HG02678 (cell line): Measurements from ENCODE around the gene TNNT2.

ENCODE experiments used
- ATAC-seq: cut with Tn5 transposase; IDR thresholded peaks from one replicate; pipeline ENCODE4 v1.9.1; 2021; ENCODE audit warnings: mild to moderate bottlenecking, moderate library complexity; ENCODE audit not compliant: unreplicated experiment

The TNNT2 gene

DNA sequence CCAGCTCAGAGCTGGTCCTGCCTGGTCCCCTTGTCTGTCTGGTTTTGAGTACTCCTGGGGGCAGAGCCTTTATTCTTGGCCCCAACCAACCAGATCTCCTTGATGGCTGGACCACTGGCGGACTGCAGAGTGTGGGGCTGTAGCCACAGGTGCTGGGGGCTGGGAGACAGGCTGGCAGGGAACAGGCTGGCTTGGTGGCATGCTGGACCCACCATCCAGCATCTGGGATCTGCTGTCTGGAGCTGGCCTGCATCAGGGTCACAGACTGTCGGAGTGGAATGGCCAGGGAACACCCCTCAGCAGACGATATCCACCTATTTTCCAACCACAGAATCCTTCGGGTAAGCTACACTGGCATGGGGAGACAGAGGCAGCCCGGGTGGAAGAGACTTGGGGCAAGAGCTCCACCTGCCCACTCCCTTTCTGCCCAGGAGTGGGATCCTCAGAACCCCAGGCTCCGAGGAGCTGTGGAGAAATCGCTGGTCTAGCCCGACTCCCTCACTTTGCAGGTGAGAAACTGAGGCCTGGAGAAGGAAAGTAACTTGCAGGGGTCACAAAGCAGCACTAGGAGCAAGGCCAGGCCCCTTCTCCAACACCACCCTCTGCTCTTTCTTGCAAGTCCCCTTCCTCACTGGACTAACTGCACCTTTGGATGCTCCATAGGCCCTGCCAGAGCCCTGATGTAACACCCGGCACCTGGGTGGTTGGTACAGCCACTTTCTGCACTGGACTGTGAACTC, 40.6 kb downstream of the TNNT2 start:
- no peak for ATAC-seq

DNA sequence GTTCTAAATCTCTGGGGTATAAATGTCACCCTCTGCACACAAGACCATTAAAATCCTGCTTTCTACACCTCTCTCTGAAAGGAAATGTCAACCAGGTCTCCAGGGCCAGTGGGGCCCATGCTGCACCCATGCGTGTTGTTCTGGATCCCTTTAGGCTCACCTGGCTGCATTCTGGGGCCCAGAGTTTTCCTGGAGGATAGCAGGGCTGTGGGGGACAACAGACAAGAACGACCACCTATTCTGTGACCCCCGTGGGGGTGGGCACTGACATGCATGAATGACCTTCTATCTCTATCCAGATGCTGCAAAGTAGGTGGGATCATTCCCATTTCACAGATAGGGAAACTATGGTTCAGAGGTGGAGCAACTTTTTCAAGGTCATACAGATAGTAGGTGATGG, 41.6 kb downstream of the TNNT2 start:
- ATAC-seq, result no peak

DNA sequence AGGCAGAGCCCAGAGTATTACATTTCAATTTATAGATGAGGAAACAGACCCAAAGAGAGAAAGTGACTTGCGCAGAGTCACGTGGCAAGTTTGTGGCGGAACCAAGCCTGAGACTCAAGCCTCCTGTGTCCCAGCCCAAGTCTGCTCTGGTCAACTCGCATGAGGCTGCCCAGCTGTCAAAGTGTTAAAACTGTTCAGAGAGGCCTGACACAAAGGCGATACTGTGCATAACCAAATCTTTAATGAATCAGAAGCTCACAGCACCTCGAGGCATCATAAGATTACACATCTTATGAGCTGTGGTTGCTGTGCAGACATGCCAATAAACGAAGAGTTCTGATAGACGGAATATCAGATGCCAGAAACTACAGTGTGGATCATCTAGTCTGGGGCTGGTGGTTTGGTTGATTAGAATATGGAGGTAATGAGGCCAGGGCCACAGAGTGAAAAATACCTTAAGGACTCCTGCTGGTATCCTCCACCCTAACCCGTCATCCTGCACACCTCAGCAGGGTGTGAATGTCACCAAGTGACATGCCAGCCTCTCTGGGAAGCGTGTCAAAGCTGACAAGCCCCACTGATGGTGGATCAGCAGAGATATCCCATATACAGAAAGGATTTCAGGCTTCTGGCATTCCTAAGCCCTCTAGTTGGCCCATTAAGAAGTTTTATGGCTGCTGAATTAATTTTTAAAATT, 42.2 kb downstream of the TNNT2 start:
- ATAC-seq, result no peak

DNA sequence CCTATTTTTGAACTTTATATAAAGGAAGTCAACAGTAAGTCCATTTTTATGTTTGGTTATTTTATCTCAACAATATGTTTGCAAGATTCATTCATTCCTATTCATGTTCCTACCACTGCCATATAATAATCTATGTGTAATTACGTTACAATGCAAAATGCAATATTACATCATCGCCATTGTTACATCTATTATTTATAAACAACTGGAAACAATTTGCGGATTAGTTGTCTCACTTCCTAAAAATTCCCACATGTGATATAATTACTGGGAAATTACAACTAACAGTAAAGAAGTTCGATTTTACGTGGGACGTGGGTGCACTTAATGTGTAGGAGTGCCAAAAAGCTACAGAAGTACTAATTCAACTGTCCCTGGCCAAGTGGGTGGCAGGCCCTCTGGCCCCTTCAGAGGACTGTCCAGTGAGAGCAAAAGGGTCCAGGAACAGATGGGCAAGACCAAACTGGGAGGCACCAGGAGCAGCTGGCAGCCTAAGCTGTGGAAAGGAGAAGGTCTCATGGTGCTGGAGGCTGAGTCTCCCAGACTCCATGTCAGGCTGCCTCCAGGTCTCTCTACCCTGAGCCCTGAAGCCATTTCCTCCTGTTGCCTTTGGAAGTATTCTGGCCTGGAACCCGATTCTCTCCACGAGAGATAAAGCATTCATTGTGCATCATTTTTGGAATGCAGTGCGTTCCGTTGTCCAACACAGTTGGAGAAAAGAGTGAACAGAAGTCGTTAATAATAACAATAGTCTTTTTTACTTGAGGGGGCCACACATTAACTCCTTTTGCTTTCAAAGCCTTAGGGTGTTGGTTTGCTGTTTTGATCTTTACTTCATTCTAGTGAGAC, 42.9 kb downstream of the TNNT2 start:
- no peak for ATAC-seq

DNA sequence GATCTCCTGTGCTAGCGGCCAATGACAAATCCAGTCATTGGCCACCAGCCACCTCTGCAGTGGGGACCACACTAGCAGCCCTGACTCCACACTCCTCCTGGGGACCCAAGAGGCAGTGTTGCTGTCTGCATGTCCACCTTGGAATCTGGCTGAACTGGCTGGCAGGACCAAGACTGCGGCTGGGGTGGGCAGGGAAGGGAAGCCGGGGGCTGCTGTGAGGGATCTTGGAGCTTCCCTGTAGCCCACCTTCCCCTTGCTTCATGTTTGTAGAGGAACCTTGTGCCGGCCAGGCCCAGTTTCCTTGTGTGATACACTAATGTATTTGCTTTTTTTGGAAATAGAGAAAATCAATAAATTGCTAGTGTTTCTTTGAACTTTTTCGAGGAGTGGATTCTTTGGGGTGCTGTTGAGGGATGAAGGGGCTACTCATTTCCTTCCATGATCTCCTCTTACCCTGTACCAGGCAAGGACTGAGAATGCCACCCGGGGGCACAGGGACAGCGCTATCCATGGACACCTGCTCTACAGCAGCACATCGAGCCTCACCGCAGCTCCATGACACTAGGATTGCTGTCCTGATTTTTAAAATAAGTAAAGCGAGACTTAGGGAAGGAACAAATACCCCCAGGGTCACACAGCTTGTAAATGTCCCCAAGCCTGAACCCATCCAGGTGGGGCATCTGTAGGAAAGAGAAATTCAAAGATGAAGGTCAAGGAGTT, 44.7 kb downstream of the TNNT2 start:
- ATAC-seq, result no peak

DNA sequence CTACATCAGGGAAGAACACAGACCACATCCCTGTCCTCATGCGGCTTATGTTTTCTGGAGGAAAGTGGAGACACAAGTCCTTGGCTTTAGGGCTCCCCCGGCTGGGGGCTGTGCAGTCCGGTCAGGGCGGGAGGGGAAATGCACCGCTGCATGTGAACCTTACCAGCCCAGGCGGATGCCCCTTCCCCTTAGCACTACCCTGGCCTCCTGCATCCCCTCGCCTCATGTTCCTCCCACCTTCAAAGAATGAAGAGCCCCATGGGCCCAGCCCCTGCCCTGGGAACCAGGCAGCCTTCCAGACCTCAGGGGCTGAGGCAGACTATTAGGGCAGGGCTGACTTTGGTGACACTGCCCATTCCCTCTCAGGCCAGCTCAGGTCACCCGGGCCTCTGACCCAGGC, 45.5 kb downstream of the TNNT2 start:
- no peak for ATAC-seq

DNA sequence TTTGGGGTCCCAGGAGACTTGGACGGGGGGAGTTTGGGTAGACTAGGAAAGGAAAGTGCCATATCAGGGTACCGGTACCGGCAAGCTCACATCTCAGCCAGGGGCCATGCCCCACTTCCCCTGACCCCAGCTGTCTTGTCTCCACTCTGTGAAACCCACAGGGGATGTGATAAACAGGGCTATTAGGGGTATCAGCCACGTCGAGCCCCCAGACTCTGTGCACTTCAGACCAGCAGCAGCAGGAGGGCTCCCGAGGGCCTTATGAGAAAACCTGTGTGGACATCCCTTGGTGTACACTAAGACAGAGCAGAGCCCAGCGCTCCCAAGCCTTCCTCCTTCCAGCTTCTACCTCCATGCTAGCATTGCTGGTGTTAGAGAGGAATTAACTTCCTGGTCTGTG, 46.3 kb downstream of the TNNT2 start:
- no peak for ATAC-seq

DNA sequence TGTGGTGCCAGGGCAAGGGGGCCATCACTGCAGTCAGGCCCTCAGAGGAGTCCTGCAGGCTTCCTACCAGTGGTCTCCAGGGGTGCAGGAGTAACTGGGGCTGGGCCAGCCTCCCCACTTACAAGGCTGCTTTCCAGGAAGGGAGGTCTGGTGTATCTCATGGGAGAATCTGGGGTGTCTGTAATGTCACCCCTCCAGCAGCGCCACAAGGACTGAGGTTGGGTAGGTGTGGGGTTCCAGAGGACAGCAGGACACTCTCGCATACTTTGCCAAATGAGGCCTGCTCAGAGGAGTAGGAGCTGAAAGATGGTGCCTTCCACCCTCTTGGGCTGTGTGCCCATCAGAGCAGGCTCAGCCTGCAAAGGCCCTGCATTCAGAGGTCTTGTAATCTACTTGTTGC, 46.9 kb downstream of the TNNT2 start:
- no peak for ATAC-seq

DNA sequence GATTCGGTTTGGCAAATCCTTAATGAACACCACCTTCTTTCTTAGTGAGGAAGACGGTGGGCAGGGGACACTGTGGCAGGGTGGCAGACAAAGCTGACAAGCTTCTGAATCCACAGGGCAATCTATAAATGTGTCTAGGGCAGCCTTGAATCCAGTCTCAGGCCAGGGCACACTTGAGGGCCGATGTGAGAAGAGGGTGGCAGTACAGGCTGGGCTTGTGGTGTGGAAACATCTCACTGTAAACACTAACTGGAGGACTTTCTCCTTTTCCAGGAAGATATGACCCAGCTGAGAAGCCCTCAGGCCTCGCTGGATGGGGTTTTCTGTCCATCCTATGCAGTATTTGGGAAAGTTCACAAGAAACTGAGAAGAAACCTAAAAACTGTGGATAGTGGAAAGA, 47.7 kb downstream of the TNNT2 start:
- no peak for ATAC-seq

DNA sequence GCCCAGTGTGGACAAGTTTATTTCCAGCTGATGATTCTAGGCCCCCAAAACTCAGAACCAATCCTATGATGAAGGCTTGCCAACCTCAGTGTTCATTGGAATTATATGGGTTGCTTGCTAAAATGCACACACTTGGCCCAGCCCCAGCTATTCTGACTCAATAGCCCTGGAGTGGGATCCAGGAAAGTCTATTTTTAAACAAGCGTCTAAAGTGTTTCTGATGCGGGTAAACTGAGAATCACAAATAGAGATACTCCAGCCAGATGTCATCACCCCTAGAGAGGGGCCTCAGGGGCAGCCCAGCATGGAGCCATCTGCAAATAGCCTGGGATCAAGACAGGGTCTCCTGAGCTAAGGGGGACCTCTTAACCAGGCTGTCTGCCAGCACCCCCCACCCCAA, 48.2 kb downstream of the TNNT2 start:
- no peak for ATAC-seq

DNA sequence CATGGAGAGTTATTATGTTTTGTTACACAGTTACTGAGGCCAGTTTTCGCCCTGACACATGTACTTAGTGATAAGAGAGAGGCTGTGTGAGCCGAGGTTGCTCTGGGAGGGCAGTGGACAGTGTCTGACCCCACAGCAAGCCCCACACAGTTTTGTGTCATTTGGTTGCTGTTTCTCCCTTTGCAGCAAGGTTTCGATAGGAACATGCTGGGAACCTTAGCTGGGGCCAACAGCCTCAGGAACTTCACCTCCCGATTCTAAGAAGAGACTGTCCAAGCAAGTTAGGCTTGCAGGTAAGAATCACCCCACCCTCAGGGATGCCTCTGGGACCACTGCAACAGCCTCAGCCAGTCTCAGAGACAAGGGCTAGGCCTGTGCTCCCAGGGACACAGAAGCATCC, 48.9 kb downstream of the TNNT2 start:
- no peak for ATAC-seq

DNA sequence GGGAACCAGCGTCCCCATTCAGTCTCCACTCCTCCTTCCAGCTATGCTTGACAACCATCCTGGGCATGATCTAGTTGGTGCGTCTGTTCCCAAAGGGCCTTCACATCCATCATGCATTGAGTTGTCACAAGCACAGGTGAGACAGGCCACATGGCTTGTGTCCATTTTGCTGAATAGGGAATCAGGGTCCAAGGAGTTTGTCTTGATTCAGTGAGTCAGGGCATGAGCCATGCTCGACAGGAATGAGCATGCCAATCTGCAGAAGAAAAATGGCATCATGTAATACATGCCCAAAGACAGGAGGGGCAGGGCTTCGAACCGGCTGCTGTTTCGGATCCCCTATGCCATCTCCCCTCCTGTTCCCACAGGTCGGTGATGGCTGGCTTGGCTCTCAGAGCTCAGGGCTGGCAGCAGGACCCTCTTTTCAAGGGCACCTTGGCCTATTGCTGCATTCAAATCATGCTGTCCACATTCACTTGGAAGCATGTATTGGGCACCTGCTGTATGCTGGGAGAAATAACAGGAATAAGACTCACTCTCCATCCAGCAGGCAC, 49.7 kb downstream of the TNNT2 start:
- ATAC-seq, result no peak

DNA sequence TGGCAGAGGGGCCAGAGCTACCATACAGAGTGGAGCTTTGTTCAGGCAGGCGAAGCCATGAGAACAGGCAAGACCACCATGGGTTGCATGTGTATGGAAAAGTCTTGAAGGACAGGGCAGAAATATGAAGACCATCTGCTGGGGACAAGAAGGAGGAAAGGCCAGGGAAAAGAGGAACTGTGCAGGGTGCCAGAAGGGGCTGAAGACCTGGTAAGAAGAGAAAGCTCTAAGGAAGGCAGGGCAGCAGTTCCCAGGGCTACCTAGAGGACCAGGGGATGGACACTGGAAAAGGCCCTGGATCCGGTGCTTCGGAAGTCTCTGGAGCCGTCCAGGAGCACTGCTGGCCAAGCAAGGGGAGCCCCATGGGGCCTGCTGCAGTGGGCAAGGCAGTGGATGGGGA, 50.8 kb downstream of the TNNT2 start:
- no peak for ATAC-seq

DNA sequence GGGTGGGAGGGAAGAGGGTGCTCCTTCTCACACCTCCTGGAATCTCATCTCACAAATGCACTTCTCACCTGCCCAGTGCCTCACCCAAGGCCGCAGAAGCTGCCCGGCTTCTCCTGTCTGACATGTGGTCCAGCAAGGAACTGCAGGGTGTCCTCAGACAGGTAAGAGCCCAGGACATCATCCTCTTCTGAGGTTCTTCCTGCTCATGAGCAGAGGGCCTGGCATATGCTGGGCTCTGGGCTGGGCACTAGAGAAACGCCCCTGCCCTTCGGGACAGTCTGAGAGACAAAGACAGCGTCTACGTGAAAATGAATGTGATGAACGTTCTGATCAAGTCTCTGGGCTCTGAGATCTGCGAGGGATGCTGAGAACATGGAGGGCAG, 51.8 kb downstream of the TNNT2 start:
- no peak for ATAC-seq

DNA sequence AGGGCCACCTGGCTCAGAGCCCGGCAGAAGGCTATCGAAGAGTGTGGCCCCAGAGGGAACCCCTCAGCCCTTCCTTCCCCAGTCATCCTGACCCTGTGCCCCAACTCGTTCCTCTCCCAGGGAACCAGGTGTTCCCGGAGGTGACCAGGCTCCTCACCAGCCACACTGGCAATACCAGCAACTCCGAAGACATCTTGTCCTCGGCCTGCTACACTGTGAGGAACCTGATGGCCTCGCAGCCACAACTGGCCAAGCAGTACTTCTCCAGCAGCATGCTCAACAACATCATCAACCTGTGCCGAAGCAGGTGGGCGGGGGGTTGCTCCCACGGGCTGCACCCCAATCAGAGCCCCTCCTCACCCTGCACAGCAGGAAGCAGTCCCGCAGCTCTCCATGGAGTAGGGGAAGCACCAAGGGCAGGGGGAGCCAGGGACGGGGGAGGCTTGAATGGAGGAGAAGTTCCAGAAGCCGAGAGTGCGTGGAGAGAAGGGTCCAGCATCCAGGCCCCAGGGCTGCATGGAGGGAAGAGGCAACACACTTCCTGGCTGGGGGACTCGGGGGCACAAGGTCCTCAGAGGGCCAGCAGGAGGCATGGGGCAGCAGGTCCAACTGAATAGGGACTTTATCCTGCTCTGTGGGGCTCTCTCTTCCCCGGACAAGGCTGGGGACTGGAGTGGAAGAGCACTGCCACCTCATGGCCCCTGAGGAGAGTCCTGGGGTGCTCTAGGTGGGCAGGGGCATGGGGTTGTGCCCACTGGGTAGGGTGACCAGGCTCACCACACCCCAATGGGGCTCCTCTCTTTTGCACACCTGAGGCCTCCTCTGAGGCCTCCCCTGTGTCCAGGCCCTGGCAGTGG, 52.4 kb downstream of the TNNT2 start:
- no peak for ATAC-seq

DNA sequence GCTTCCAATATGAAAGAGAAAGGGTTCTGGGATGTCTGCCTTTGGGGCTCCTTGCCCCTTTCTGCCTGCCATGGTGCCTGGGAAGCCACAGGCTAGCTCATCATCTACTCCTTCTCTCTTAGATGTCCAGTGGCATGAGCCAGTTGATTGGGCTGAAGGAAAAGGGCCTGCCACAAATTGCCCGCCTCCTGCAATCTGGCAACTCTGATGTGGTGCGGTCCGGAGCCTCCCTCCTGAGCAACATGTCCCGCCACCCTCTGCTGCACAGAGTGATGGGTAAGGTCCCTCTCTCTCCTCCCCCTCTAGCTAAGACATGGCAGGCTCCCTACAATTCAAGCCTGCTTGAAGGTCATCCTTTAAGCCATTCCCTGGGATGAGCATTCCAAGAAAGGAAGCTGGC, 53.2 kb downstream of the TNNT2 start:
- ATAC-seq, result no peak

DNA sequence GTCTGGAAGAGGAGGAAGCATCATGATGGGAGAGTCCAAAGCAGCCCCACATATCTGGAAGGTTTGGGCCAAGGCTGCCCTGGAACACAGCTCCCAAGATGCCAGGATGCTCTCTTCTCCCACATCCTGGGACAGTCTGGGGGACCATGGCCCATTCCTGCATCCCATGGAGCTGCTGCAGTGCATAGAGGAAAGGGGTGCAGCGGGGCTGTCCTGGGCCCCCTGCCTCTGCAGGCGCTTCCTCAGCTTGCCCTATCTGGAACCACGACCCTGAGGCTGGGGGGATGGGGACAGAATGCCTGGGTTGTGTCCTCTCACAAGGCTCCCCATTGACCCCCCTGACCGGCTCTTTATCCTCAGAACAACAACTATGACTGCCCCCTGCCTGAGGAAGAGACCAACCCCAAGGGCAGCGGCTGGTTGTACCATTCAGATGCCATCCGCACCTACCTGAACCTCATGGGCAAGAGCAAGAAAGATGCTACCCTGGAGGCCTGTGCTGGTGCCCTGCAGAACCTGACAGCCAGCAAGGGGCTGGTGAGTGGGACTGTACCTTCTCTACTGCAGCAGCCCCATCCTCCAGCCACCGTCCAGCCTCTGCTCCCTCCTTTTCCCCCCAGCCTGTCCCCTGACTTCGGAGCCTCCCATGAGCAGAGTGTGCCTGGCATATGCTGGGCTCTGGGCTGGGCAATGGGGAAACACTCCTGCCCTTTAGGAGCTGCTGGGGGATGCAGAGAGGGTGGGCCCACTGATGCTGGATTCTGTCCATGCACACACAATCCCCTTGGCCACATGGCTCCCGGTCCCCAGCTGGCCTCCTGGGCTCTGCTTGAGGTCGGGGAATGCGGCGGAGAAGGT, 54.6 kb downstream of the TNNT2 start:
- no peak for ATAC-seq

DNA sequence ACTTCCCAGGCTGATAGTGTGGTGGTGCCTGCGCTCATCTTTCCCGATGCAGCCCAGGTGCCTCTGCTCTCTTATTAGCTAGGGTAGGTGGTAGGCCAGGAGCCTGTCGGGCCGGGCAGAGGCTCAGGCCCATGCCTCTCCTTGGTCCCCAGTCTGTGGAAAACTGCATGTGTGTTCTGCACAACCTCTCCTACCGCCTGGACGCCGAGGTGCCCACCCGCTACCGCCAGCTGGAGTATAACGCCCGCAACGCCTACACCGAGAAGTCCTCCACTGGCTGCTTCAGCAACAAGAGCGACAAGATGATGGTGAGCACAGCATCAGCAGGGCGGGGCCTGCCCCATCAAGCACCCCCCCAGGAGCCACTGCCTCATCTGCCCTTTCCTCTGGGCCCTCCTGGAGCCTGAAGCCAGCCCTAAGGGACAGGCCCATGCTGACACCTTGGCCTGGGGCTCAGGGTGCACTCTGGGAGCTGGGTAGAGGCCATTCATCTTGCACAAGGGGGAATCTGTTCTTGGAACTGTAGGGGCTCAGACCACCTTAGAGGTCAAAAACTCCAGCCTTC, 55.6 kb downstream of the TNNT2 start:
- ATAC-seq, result no peak
